Natural killer cell (primary cell): ENCODE data around the gene UBD. TPM values are rescaled to one million over a fixed set of nuclear protein-coding genes. Genes with fewer than 3 reads are reported as not detected.

Experiments used
- ATAC-seq, 3 donors: fragments of 150-1000 bp in 2 of 3; fragments of 200-7000 bp in 1 of 3; cut with Tn5 transposase; 1 replicate in 1 of 3; 2 replicates in 2 of 3; pipeline ENCODE4 v1.10.0; 2021; ENCODE audit warnings: mild to moderate bottlenecking in 2 of 3, moderate library complexity in 2 of 3
- DNase-seq, 2 donors: peaks; one replicate each; pipeline versions ENCODE4 v3.0.0 to v3.0.0-alpha.2; 2013 to 2021; ENCODE audit warnings: mixed read lengths in 1 of 2
- H3K27ac ChIP-seq: one replicate; pipeline ENCODE4 v1.5.1; 2013; ENCODE audit warnings: mild to moderate bottlenecking, low read length
- H3K27me3 ChIP-seq: one replicate; pipeline ENCODE4 v1.6.1; 2013; ENCODE audit warnings: low read length; ENCODE audit not compliant: control insufficient read depth, insufficient read depth
- H3K36me3 ChIP-seq: one replicate; pipeline ENCODE4 v1.6.1; 2013; ENCODE audit warnings: low read length; ENCODE audit not compliant: control insufficient read depth, insufficient read depth
- H3K4me1 ChIP-seq: one replicate; pipeline ENCODE4 v1.6.1; 2013; ENCODE audit warnings: low read length; ENCODE audit not compliant: control insufficient read depth, insufficient read depth
- H3K4me3 ChIP-seq: one replicate; pipeline ENCODE4 v1.5.1; 2013; ENCODE audit warnings: low read length
- H3K9me3 ChIP-seq: one replicate; pipeline ENCODE4 v1.6.1; 2013; ENCODE audit warnings: low read length; ENCODE audit not compliant: control insufficient read depth, insufficient read depth
- H3K27ac Mint-ChIP-seq, 2 donors: one replicate each; pipeline ENCODE4 v1.8.0; 2022; ENCODE audit warnings: mild to moderate bottlenecking in 2 of 2, mixed read lengths in 2 of 2, moderate library complexity in 1 of 2
- H3K27me3 Mint-ChIP-seq, 2 donors: one replicate each; pipeline ENCODE4 v1.8.0; 2022; ENCODE audit warnings: low read depth in 2 of 2, mixed read lengths in 2 of 2
- H3K36me3 Mint-ChIP-seq: one replicate; pipeline ENCODE4 v1.8.0; 2022; ENCODE audit warnings: mixed read lengths
- H3K4me1 Mint-ChIP-seq, 2 donors: one replicate each; pipeline ENCODE4 v1.8.0; 2022; ENCODE audit warnings: mixed read lengths in 2 of 2
- H3K4me3 Mint-ChIP-seq: one replicate; pipeline ENCODE4 v1.8.0; 2022; ENCODE audit warnings: mild to moderate bottlenecking, moderate library complexity, mixed read lengths
- H3K9me3 Mint-ChIP-seq, 2 donors: one replicate each; pipeline ENCODE4 v1.8.0; 2022; ENCODE audit warnings: mixed read lengths in 2 of 2
- WGBS: methylation state at CpG from one replicate; pipeline ENCODE4 v1.1.7; 2013; ENCODE audit warnings: missing lambda C conversion rate; ENCODE audit not compliant: insufficient coverage; 5-methylcytosine and 5-hydroxymethylcytosine counted together
- intact Hi-C: fragments of 100-400 bp; cut with micrococcal nuclease; formaldehyde crosslinking; loops from one replicate; pipeline ENCODE4 v1.14.2; 2022
- total RNA-seq, 4 donors: library from RNA; stranded (reverse); fragments of 120-200 nt in 1 of 4; gene quantifications; one replicate each; pipeline versions ENCODE4 v1.2.3 to v1.2.4, GENCODE V29; 2013 to 2022
- TF ChIP-seq, protein P1 (sequence below): fragments of 200-600 bp; IDR thresholded peaks from one replicate; pipeline ENCODE4 v1.8.0; 2022; ENCODE audit warnings: antibody characterized with exemption

The UBD gene
- total RNA-seq, 3 donors from 2014 or later (not counting 1 experiment from before 2014, with no cell fraction given), result not detected

DNA sequence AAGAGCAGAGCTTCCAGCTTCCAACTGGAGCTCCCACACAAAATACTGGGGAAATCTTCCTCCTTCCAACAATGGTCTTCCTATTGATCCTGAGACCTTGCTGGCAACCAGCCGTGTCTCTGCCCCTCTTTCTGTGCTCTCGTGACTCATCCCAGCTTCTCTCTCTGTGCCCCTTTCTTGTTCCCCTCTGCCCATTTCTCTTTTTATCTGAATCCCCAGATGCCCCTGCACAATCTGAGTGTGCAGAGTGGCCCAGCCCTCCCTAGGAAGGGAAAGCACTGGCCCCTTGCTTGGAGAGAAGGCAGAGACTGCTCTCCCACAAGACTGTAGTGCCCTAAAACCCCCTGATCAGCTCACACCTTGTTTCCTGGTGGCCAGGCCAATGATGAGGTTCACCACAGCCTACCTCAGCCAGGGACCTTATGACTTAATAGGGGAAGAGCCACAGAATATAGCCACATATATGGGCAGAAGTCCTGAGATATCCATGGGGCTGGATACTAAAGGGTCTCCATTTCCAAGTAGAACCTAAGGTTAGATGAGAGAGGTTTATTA, 48.7 kb downstream of the UBD start:
- H3K4me3 Mint-ChIP-seq, result no peak overlapping the region
- Histone ChIP-seq H3K9me3 (no peaks in the 10 kb centered on the region), H3K27me3 (no peaks in the 10 kb centered on the region), H3K4me3 (no peak overlapping the region), H3K27ac (no peak overlapping the region), H3K4me1 (no peaks in the 10 kb centered on the region), H3K36me3 (no peaks in the 10 kb centered on the region)
- H3K36me3 Mint-ChIP-seq, result no peaks in the 10 kb centered on the region
- 86% methylated on average over 2 of the region's 2 CpGs for WGBS
- ATAC-seq, result no peak
- intact Hi-C loops, result no loop called here
- H3K9me3 Mint-ChIP-seq, result no peaks in the 10 kb centered on the region
- peaks cover 2% of the 10 kb centered on the region in 2 donors for H3K4me1 Mint-ChIP-seq
- H3K27me3 Mint-ChIP-seq, result peaks cover 6 to 8% of the 10 kb centered on the region in 2 donors
- TF ChIP-seq, protein P1, sequence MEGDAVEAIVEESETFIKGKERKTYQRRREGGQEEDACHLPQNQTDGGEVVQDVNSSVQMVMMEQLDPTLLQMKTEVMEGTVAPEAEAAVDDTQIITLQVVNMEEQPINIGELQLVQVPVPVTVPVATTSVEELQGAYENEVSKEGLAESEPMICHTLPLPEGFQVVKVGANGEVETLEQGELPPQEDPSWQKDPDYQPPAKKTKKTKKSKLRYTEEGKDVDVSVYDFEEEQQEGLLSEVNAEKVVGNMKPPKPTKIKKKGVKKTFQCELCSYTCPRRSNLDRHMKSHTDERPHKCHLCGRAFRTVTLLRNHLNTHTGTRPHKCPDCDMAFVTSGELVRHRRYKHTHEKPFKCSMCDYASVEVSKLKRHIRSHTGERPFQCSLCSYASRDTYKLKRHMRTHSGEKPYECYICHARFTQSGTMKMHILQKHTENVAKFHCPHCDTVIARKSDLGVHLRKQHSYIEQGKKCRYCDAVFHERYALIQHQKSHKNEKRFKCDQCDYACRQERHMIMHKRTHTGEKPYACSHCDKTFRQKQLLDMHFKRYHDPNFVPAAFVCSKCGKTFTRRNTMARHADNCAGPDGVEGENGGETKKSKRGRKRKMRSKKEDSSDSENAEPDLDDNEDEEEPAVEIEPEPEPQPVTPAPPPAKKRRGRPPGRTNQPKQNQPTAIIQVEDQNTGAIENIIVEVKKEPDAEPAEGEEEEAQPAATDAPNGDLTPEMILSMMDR, result no peak
- DNase-seq, result no peak
- H3K27ac Mint-ChIP-seq, result no peak overlapping the region

DNA sequence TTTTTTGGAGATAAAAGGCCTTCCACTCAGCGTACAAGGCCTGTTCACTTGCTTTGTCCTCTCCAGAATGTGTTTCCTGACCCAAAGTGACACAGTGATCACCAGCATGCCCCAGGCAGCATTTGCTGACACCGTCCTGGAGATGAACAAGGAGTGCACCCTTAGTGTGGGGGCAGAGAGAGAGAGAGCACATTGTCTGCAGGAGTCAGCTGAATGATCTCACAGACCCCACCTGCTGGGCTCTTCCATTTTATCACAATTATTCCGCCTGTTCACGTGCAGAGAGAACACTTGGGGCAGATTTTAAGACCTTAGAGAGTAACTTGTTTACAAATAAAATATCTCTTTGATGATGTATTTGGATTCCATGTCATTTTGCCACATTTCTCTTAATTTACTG, 49.3 kb downstream of the UBD start:
- no peaks in the 10 kb centered on the region for H3K4me1 Mint-ChIP-seq
- 83% methylated on average over 2 of the region's 4 CpGs for WGBS
- Histone ChIP-seq H3K4me1 (no peaks in the 10 kb centered on the region), H3K36me3 (no peaks in the 10 kb centered on the region), H3K27ac (no peak overlapping the region), H3K9me3 (no peaks in the 10 kb centered on the region), H3K4me3 (no peak overlapping the region), H3K27me3 (no peaks in the 10 kb centered on the region)
- no peaks in the 10 kb centered on the region for H3K36me3 Mint-ChIP-seq
- TF ChIP-seq, protein P1, result no peak
- DNase-seq, result no peak
- H3K27me3 Mint-ChIP-seq, result peaks cover 6 to 8% of the 10 kb centered on the region in 2 donors
- H3K9me3 Mint-ChIP-seq, result no peaks in the 10 kb centered on the region
- no peak for ATAC-seq
- intact Hi-C loops, result no loop called here
- no peak overlapping the region for H3K4me3 Mint-ChIP-seq
- H3K27ac Mint-ChIP-seq, result no peak overlapping the region

DNA sequence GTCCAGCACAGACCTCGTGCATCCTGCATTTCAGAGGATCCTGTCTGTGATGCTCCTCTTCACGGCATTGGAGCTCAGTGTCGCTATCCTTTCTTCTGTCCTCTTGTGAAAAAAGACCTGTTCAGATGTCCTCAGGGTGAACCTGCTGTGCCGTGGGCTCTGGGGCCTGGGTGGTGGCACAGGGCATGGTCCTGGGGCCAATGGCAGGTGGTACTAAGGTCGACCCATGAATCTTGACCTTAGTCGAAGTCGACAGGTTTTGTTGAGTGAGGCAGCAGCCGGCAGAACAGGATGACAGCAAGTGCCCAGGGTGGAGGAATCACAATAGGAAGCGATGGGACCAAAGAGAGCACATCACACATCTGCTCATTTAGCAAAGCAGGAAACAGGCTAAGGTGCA, 49.8 kb downstream of the UBD start:
- Mint-ChIP-seq H3K36me3 (no peaks in the 10 kb centered on the region), H3K9me3 (no peaks in the 10 kb centered on the region)

More for the DNA sequence above, 49.8 kb downstream of the UBD start:
- Mint-ChIP-seq H3K27me3 (peaks cover 6 to 8% of the 10 kb centered on the region in 2 donors), H3K27ac (no peak overlapping the region), H3K4me1 (no peaks in the 10 kb centered on the region), H3K4me3 (no peak overlapping the region)
- Histone ChIP-seq H3K27ac (no peak overlapping the region), H3K4me3 (no peak overlapping the region), H3K9me3 (no peaks in the 10 kb centered on the region), H3K4me1 (no peaks in the 10 kb centered on the region), H3K27me3 (no peaks in the 10 kb centered on the region), H3K36me3 (no peaks in the 10 kb centered on the region)
- DNase-seq, result no peak
- TF ChIP-seq, protein P1, result no peak
- ATAC-seq, result no peak
- intact Hi-C loops, result no loop called here
- WGBS, result 87% methylated on average over 9 of the region's 9 CpGs
